Parathyroid adenoma (tissue), 2 donors: ENCODE measurements around the gene DLG5.

ENCODE experiments used
- H2AFZ ChIP-seq: fragments of 300-600 bp; sonication (generic); one replicate; pipeline ENCODE4 v1.7.0; 2017; ENCODE audit warnings: antibody characterized with exemption, mild to moderate bottlenecking
- H3K27ac ChIP-seq: fragments of 300-600 bp; sonication (generic); one replicate; pipeline ENCODE4 v1.7.0; 2017
- H3K27me3 ChIP-seq: fragments of 300-600 bp; sonication (generic); one replicate; pipeline ENCODE4 v1.7.0; 2017; ENCODE audit warnings: low read length; ENCODE audit not compliant: control insufficient read depth, insufficient read depth
- H3K36me3 ChIP-seq: fragments of 300-600 bp; sonication (generic); one replicate; pipeline ENCODE4 v1.7.0; 2017; ENCODE audit warnings: low read length; ENCODE audit not compliant: control insufficient read depth, insufficient read depth
- H3K4me1 ChIP-seq: fragments of 300-600 bp; sonication (generic); one replicate; pipeline ENCODE4 v1.7.0; 2017; ENCODE audit warnings: control low read depth
- H3K4me2 ChIP-seq: fragments of 300-600 bp; sonication (generic); one replicate; pipeline ENCODE4 v1.7.0; 2017; ENCODE audit warnings: low read length
- H3K4me3 ChIP-seq: fragments of 300-600 bp; sonication (generic); one replicate; pipeline ENCODE4 v1.7.0; 2017; ENCODE audit warnings: low read depth, low read length
- H3K79me2 ChIP-seq: fragments of 300-600 bp; sonication (generic); one replicate; pipeline ENCODE4 v1.7.0; 2017; ENCODE audit warnings: control low read depth
- H3K9ac ChIP-seq: fragments of 300-600 bp; sonication (generic); one replicate; pipeline ENCODE4 v1.7.0; 2017; ENCODE audit warnings: mild to moderate bottlenecking
- H3K9me3 ChIP-seq: fragments of 300-600 bp; sonication (generic); one replicate; pipeline ENCODE4 v1.7.0; 2017; ENCODE audit warnings: low read length; ENCODE audit not compliant: control insufficient read depth
- TF ChIP-seq, protein P1 (sequence below): fragments of 300-600 bp; sonication (generic); IDR thresholded peaks from one replicate; pipeline ENCODE4 v1.7.0; 2017; ENCODE audit warnings: antibody characterized with exemption, mild to moderate bottlenecking
- donor health status: primary hyperparathyroidism.

Gene DLG5

DNA sequence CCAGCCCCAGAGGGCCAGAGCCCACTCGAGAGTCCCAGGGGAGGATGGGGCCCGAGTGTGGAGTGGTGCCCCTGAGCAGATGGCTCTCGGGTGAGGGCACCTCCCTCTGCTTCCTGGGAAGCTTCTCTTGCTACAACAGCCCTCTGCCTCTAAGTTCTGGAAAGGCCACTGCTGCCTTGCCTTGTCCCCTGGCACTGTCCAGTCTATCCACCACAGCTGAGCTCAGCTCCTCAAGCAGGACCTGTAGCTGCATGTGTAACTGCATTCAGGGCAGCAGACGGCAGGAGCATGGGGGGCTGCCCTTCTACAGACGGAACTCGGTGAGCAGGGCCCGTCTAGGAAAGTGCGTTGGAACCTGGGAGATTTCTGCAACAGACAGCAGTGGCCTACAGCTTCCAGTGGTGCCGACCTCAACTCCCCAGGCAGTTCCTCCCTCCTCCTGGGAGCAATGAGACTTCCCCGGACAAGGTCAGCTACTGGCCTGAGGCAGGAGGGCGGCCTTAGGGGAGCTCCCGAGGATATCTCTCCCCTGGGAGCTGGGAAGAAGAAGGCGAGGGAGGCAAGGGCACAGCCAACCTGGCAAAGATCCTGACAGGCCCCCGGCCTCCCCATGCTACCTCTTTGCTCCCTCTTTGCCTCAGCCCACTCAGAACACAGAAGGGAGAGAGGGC lies 88.5 kb downstream of the DLG5 start:
- H3K36me3 ChIP-seq: no peaks in the 10 kb centered on the region
- H3K4me2 ChIP-seq: no peak overlapping the region
- H3K79me2 ChIP-seq: peaks cover 64% of the 10 kb centered on the region
- no peak overlapping the region for H3K9ac ChIP-seq
- no peaks in the 10 kb centered on the region for H3K9me3 ChIP-seq
- H3K4me1 ChIP-seq: peaks cover 15% of the 10 kb centered on the region
- H2AFZ ChIP-seq: no peak overlapping the region
- H3K27ac ChIP-seq: no peak overlapping the region
- TF ChIP-seq, protein P1, sequence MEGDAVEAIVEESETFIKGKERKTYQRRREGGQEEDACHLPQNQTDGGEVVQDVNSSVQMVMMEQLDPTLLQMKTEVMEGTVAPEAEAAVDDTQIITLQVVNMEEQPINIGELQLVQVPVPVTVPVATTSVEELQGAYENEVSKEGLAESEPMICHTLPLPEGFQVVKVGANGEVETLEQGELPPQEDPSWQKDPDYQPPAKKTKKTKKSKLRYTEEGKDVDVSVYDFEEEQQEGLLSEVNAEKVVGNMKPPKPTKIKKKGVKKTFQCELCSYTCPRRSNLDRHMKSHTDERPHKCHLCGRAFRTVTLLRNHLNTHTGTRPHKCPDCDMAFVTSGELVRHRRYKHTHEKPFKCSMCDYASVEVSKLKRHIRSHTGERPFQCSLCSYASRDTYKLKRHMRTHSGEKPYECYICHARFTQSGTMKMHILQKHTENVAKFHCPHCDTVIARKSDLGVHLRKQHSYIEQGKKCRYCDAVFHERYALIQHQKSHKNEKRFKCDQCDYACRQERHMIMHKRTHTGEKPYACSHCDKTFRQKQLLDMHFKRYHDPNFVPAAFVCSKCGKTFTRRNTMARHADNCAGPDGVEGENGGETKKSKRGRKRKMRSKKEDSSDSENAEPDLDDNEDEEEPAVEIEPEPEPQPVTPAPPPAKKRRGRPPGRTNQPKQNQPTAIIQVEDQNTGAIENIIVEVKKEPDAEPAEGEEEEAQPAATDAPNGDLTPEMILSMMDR: no peak
- no peak overlapping the region for H3K4me3 ChIP-seq
- no peaks in the 10 kb centered on the region for H3K27me3 ChIP-seq

DNA sequence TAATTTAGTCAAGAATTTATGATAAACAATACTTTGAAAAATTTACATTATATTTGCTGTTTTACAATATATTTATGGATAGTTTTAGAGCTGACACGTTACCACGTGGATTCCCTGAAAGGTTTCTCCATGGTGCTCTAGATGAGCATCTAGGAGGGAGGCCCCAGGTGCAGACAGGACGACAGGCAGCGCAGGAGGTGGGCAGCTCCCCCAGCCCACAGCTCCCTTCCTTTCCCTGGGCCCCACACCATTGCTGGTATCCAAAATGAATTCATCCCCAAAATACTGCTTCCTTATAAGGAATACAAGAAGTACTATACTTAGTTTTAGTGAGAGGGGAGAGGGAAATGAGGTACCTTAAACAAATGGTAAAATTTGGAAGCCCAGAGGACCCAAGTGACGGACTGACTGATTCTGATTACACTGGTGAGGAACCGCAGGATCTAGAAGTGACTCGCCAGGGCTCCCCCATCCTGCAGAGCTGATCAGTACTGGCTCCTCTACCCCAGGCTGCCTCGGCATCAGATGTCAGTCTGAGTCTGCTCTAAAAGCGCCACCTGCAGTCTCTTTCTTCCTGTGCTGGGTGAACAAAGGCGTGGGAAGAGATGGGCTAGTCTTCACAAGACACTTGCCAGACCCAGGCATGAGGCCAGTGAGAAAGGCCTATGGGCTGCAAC lies 89.2 kb downstream of the DLG5 start:
- TF ChIP-seq, protein P1: no peak

DNA sequence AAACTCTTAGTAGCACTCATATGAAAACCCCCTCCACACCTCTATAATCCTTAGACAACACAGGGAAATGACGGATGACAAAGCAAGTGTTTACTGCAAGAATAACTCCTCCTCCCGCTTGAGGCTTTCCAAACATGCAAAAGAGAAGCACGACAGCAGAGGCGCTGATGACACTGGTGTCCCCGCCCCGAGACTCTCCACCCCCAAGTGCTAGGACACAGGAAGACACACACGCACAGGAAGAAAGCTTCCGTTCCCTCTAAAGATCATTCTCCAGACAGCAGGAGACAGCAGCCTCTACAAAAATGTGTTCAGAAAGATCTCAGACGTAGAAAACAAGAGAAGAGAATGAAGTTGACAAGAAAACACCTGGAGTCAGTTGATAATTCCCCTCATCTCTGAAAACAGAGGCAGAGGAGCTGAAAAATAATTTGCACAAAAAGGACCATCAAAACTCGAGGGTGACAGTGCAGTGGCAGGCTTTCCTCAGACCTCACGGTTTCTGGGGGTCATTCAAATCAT lies 90.2 kb downstream of the DLG5 start:
- Histone ChIP-seq H2AFZ (peak overlapping the region; percentile 1), H3K27ac (peak overlapping the region; percentile 46), H3K4me2 (peak overlapping the region; percentile 52), H3K9me3 (no peaks in the 10 kb centered on the region), H3K9ac (no peak overlapping the region), H3K4me3 (no peak overlapping the region), H3K27me3 (no peaks in the 10 kb centered on the region), H3K79me2 (peaks cover 55% of the 10 kb centered on the region), H3K36me3 (no peaks in the 10 kb centered on the region), H3K4me1 (peaks cover 15% of the 10 kb centered on the region)
- TF ChIP-seq, protein P1: peak; percentile 14

More for the DNA sequence above, 89.2 kb downstream of the DLG5 start:
- Histone ChIP-seq H3K4me2 (no peak overlapping the region), H3K36me3 (no peaks in the 10 kb centered on the region), H3K79me2 (peaks cover 61% of the 10 kb centered on the region), H3K9ac (no peak overlapping the region), H2AFZ (no peak overlapping the region), H3K4me1 (peaks cover 15% of the 10 kb centered on the region), H3K27ac (no peak overlapping the region), H3K27me3 (no peaks in the 10 kb centered on the region), H3K4me3 (no peak overlapping the region), H3K9me3 (no peaks in the 10 kb centered on the region)

DNA sequence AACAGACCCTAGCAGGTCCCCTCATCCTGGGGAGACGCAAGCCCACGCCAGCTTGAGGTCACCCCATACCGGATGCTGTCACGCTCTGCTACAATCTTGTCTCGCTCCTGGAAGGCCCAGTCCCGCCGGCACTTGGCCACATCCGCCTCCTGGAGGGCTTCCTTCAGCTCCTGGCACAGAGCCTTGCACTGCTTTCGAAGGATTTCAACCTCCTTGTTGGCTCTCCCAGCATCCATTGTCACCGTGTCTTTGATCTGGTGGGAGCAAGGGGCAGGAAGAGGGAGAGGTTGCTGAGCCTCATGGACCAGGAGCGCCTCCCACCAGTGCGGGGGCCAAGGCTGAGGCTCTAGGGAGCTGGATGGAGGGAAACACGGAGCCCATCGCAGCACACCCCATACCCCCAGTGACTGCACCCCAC lies 90.9 kb downstream of the DLG5 start:
- Histone ChIP-seq H3K4me1 (peaks cover 15% of the 10 kb centered on the region), H3K4me3 (no peak overlapping the region), H3K4me2 (peak overlapping the region; percentile 52), H3K9me3 (no peaks in the 10 kb centered on the region), H3K36me3 (no peaks in the 10 kb centered on the region), H3K27ac (peak overlapping the region; percentile 46), H3K9ac (no peak overlapping the region), H2AFZ (no peak overlapping the region), H3K79me2 (peaks cover 52% of the 10 kb centered on the region), H3K27me3 (no peaks in the 10 kb centered on the region)
- TF ChIP-seq, protein P1: no peak
